HepG2 (cell line): Measurements from ENCODE around the gene DEGS1. TPM values are rescaled to one million over a fixed set of nuclear protein-coding genes. Genes with fewer than 3 reads are reported as not detected.

ENCODE experiments used
- AKAP8 ChIP-seq: sonication (generic); formaldehyde crosslinking; IDR thresholded peaks from 2 replicates; pipeline ENCODE4 v1.5.1; 2020; ENCODE audit warnings: mild to moderate bottlenecking, missing genetic modification reagents
- FOSL2 ChIP-seq: sonication (generic); formaldehyde crosslinking; IDR thresholded peaks from 2 replicates; pipeline ENCODE4 v1.4.0; 2020; ENCODE audit warnings: missing genetic modification reagents
- FOXM1 ChIP-seq: sonication (generic); formaldehyde crosslinking; IDR thresholded peaks from 2 replicates; pipeline ENCODE4 v1.5.0; 2020; ENCODE audit warnings: missing genetic modification reagents
- GPN1 ChIP-seq: sonication (generic); formaldehyde crosslinking; IDR thresholded peaks from 2 replicates; pipeline ENCODE4 v1.5.1; 2020; ENCODE audit warnings: missing genetic modification reagents, borderline replicate concordance
- LRRFIP1 ChIP-seq: sonication (generic); formaldehyde crosslinking; conservative IDR thresholded peaks from 2 replicates; pipeline ENCODE4 v1.4.0; 2020; ENCODE audit warnings: missing genetic modification reagents
- MED8 ChIP-seq: sonication (generic); formaldehyde crosslinking; IDR thresholded peaks from 2 replicates; pipeline ENCODE4 v1.8.1; 2023; ENCODE audit warnings: mild to moderate bottlenecking, missing genetic modification reagents; ENCODE audit not compliant: insufficient replicate concordance
- MEIS2 ChIP-seq: sonication (generic); formaldehyde crosslinking; IDR thresholded peaks from 2 replicates; pipeline ENCODE4 v1.9.0; 2021; ENCODE audit warnings: mild to moderate bottlenecking, missing genetic modification reagents
- PCBP2 ChIP-seq: fragments of 200-400 bp; formaldehyde crosslinking; optimal IDR thresholded peaks from 2 replicates; pipeline ENCODE3; 2018; ENCODE audit warnings: low read length, low read depth; ENCODE audit not compliant: poor library complexity, severe bottlenecking
- POGK ChIP-seq: sonication (generic); formaldehyde crosslinking; conservative IDR thresholded peaks from 2 replicates; pipeline ENCODE4 v1.8.0; 2022; ENCODE audit warnings: mild to moderate bottlenecking, moderate library complexity, missing genetic modification reagents
- POLR2G ChIP-seq: fragments of 200-400 bp; formaldehyde crosslinking; IDR thresholded peaks from 2 replicates; pipeline ENCODE4 v1.6.1; 2018; ENCODE audit warnings: mild to moderate bottlenecking, low read depth, low read length, moderate library complexity
- SCMH1 ChIP-seq: sonication (generic); formaldehyde crosslinking; IDR thresholded peaks from 2 replicates; pipeline ENCODE4 v1.9.0; 2021; ENCODE audit warnings: missing genetic modification reagents, mild to moderate bottlenecking, borderline replicate concordance
- SMAD9 ChIP-seq: sonication (generic); formaldehyde crosslinking; IDR thresholded peaks from 2 replicates; pipeline ENCODE4 v1.5.1; 2020; ENCODE audit warnings: mild to moderate bottlenecking, missing genetic modification reagents
- U2AF1 ChIP-seq: fragments of 200-400 bp; formaldehyde crosslinking; optimal IDR thresholded peaks from 2 replicates; pipeline ENCODE3; 2017; ENCODE audit warnings: mild to moderate bottlenecking, low read depth, low read length
- ZKSCAN1 ChIP-seq: fragments of 150-350 bp; IDR thresholded peaks from 2 replicates; pipeline ENCODE4 v1.6.1; 2014; ENCODE audit warnings: low read length
- ZNF615 ChIP-seq: sonication (generic); formaldehyde crosslinking; IDR thresholded peaks from 2 replicates; pipeline ENCODE4 v1.5.0; 2020; ENCODE audit warnings: mild to moderate bottlenecking, missing genetic modification reagents, borderline replicate concordance
- ZNF780A ChIP-seq: sonication (generic); formaldehyde crosslinking; IDR thresholded peaks from 2 replicates; pipeline ENCODE4 v1.8.0; 2022; ENCODE audit warnings: mild to moderate bottlenecking, missing genetic modification reagents, moderate library complexity
- ZNF782 ChIP-seq: sonication (generic); formaldehyde crosslinking; IDR thresholded peaks from 2 replicates; pipeline ENCODE4 v1.4.0; 2020; ENCODE audit warnings: missing genetic modification reagents, mild to moderate bottlenecking, borderline replicate concordance
- ZSCAN9 ChIP-seq: IDR thresholded peaks from 2 replicates; pipeline ENCODE4 v1.6.1; 2016; ENCODE audit warnings: borderline replicate concordance
- polyA plus RNA-seq, 8 experiments: library from polyadenylated mRNA; depleted of rRNA in 3 of 8; stranded (reverse) in 7 of 8; unstranded in 1 of 8; fragments of >200 nt; fragmentation: Illumina TruSeq in 4 of 8; extraction: Trizol in 4 of 8; gene quantifications; 2 replicates each; pipeline versions ENCODE4 v1.2.1 to v1.2.3, GENCODE V29; 2011 to 2016; ENCODE audit warnings: low read depth in 4 of 8, missing spikeins in 1 of 8, mixed read lengths in 1 of 8; ENCODE audit not compliant: insufficient read depth in 1 of 8
- total RNA-seq, 5 experiments: library from RNA; depleted of rRNA; stranded (reverse); fragments of >200 nt; fragmentation: Illumina TruSeq; extraction: Trizol; gene quantifications; 2 replicates each; pipeline ENCODE4 v1.2.3, GENCODE V29; 2016; ENCODE audit warnings: low read depth in 1 of 5
- TF ChIP-seq, protein P1 (sequence below): sonication (generic); formaldehyde crosslinking; IDR thresholded peaks from 2 replicates; pipeline ENCODE4 v1.4.0; 2020; ENCODE audit warnings: missing genetic modification reagents
- TF ChIP-seq, protein P2 (sequence below): conservative IDR thresholded peaks from 2 replicates; pipeline ENCODE4 v1.6.1; 2018; ENCODE audit warnings: missing genetic modification reagents
- TF ChIP-seq, protein P3 (sequence below): sonication (generic); formaldehyde crosslinking; IDR thresholded peaks from 2 replicates; pipeline ENCODE4 v1.5.0; 2020; ENCODE audit warnings: missing genetic modification reagents
- TF ChIP-seq, protein P4 (sequence below): sonication (generic); formaldehyde crosslinking; IDR thresholded peaks from 2 replicates; pipeline ENCODE4 v1.4.0; 2020; ENCODE audit warnings: missing genetic modification reagents, low read depth, mild to moderate bottlenecking, borderline replicate concordance

The DEGS1 gene
- total and polyA plus RNA-seq, 2 of the 13 experiments (the other 11 are each of a cell fraction or from before 2014, with no cell fraction given) = 18.1 to 35.9 TPM

DNA sequence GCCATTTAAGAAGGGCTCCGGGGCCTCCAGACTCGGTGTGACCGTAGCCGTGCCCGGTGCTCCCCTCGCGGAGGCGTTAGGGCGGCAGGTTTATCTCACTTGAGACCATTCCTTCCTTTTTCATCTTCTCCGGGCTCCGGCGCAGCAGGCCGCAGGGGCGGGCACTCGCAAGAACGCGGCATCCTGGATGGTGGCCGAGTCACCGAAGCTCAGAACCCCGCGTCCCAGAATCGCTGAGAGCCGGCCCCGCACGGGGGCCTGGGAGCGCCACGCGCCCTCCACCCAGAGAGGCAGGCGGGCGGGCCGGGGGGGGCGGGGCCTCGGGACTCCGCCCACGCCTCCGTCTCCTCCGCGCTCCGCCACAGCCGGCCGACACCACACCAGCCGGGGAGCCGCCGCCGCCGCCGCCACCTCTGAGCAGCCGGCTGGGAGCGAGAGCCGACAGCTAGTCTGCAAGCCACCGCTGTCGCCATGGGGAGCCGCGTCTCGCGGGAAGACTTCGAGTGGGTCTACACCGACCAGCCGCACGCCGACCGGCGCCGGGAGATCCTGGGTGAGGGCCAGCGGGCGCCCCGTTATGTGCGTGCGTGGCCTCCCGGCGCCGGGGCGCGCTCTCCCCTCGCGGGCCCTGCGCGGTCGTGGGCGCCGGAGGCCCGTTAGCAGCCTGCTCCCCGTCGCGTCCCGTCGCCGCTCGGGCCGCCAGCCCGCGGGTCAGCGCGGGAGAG lies at the start of gene DEGS1 (continued):
- TF ChIP-seq MEIS2 (CRISPR knock-in tag) (no peak), U2AF1 (no peak), ZNF780A (CRISPR knock-in tag) (no peak), ZKSCAN1 (no peak), SCMH1 (CRISPR knock-in tag) (no peak), ZSCAN9 (CRISPR knock-in tag) (peak; percentile 58; the same call in 1 of the 2 replicates), SMAD9 (no peak), AKAP8 (CRISPR knock-in tag) (no peak), FOXM1 (CRISPR knock-in tag) (no peak), FOSL2 (no peak), POGK (peak; percentile 37; the same call in 1 of the 2 replicates), PCBP2 (no peak), ZNF782 (CRISPR knock-in tag) (peak; percentile 34; the same call in 1 of the 2 replicates), ZNF615 (no peak), GPN1 (no peak), POLR2G (peak; percentile 73), LRRFIP1 (no peak), MED8 (CRISPR knock-in tag) (no peak)
- TF ChIP-seq, protein P1, sequence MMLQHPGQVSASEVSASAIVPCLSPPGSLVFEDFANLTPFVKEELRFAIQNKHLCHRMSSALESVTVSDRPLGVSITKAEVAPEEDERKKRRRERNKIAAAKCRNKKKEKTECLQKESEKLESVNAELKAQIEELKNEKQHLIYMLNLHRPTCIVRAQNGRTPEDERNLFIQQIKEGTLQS (CRISPR knock-in tag) = no peak
- TF ChIP-seq, protein P2, sequence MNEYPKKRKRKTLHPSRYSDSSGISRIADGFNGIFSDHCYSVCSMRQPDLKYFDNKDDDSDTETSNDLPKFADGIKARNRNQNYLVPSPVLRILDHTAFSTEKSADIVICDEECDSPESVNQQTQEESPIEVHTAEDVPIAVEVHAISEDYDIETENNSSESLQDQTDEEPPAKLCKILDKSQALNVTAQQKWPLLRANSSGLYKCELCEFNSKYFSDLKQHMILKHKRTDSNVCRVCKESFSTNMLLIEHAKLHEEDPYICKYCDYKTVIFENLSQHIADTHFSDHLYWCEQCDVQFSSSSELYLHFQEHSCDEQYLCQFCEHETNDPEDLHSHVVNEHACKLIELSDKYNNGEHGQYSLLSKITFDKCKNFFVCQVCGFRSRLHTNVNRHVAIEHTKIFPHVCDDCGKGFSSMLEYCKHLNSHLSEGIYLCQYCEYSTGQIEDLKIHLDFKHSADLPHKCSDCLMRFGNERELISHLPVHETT (CRISPR knock-in tag) = 0 out of 2 replicates have a peak, but pooled peaks have one; percentile 29
- TF ChIP-seq, protein P3, sequence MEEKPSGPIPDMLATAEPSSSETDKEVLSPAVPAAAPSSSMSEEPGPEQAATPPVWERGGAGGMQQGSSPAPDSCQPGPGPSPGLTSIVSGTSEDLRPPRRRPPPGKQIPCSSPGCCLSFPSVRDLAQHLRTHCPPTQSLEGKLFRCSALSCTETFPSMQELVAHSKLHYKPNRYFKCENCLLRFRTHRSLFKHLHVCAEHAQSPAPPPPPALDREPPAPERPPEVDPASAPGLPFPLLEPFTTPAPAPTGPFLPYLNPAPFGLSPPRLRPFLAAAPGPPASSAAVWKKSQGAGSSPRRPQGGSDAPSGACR (CRISPR knock-in tag) = no peak
- TF ChIP-seq, protein P4, sequence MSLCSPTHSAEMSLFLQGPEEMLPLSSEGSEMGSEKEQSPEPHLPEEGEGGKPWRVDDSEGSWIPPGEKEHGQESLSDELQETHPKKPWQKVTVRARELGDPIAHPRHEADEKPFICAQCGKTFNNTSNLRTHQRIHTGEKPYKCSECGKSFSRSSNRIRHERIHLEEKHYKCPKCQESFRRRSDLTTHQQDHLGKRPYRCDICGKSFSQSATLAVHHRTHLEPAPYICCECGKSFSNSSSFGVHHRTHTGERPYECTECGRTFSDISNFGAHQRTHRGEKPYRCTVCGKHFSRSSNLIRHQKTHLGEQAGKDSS (CRISPR knock-in tag) = peak; percentile 80; the same call in 1 of the 2 replicates
